K562 (cell line): ENCODE measurements around the gene TBX1. TPM values are rescaled to one million over a fixed set of nuclear protein-coding genes. Genes with fewer than 3 reads are reported as not detected.
A peak's percentile ranks its signal among the peaks of the same experiment; 100 is the strongest.

Source experiments
- BCL6 ChIP-seq: fragments of 250-450 bp; sonication (Bioruptor Pico); IDR thresholded peaks from 2 replicates; pipeline ENCODE4 v1.4.0; 2020
- C11orf30 ChIP-seq: fragments of 450-650 bp; IDR thresholded peaks from 2 replicates; pipeline ENCODE4 v1.6.1; 2016; ENCODE audit warnings: low read depth, mild to moderate bottlenecking
- E2F3 ChIP-seq: fragments of 250-450 bp; sonication (Bioruptor Pico); IDR thresholded peaks from 2 replicates; pipeline ENCODE4 v1.4.0; 2020; ENCODE audit warnings: mild to moderate bottlenecking
- ERF ChIP-seq: fragments of 450-650 bp; formaldehyde crosslinking; IDR thresholded peaks from 2 replicates; pipeline ENCODE4 v1.4.0; 2020; ENCODE audit warnings: mild to moderate bottlenecking, mixed read lengths
- KDM5B ChIP-seq: fragments of 200-600 bp; sonication (generic); IDR thresholded peaks from 2 replicates; pipeline ENCODE4 v1.6.1; 2012; ENCODE audit warnings: low read depth, mild to moderate bottlenecking, moderate library complexity, low read length, control low read depth, inconsistent platforms; ENCODE audit not compliant: insufficient replicate concordance
- L3MBTL2 ChIP-seq: fragments of 450-650 bp; IDR thresholded peaks from 2 replicates; pipeline ENCODE4 v1.6.1; 2016; ENCODE audit warnings: mild to moderate bottlenecking, moderate library complexity
- MYC ChIP-seq, 2 experiments: fragments of 250-450 bp in 1 of 2; sonication (Bioruptor Pico) in 1 of 2; IDR thresholded peaks; 2 replicates each; pipeline versions ENCODE4 v1.5.1 to v1.6.1; 2012 to 2021; ENCODE audit warnings: low read depth in 2 of 2, borderline replicate concordance in 1 of 2, improper control_type of control experiment in 1 of 2, low read length in 1 of 2, mild to moderate bottlenecking in 1 of 2, moderate library complexity in 1 of 2
- OTX1 ChIP-seq: fragments of 450-650 bp; formaldehyde crosslinking; IDR thresholded peaks from 2 replicates; pipeline ENCODE4 v1.4.0; 2022; ENCODE audit warnings: mild to moderate bottlenecking
- PRPF4 ChIP-seq: fragments of 200-400 bp; formaldehyde crosslinking; IDR thresholded peaks from one replicate; pipeline ENCODE4 v1.6.1; 2017; ENCODE audit warnings: low read length, low read depth, mild to moderate bottlenecking; ENCODE audit not compliant: insufficient read depth, poor library complexity, severe bottlenecking
- SPI1 ChIP-seq: IDR thresholded peaks from 2 replicates; pipeline ENCODE4 v1.6.1; 2011; ENCODE audit warnings: low read depth, low read length, control low read depth, borderline replicate concordance
- TAF7 ChIP-seq: fragments of 450-650 bp; IDR thresholded peaks from 2 replicates; pipeline ENCODE4 v1.6.1; 2016; ENCODE audit warnings: missing genetic modification characterization, missing compliant biosample characterization
- THRAP3 ChIP-seq: fragments of 450-650 bp; IDR thresholded peaks from 2 replicates; pipeline ENCODE4 v1.6.1; 2016; ENCODE audit warnings: mild to moderate bottlenecking, inconsistent platforms, borderline replicate concordance
- ZBED1 ChIP-seq: IDR thresholded peaks from 2 replicates; pipeline ENCODE4 v1.6.1; 2014
- ZBTB7A ChIP-seq: IDR thresholded peaks from 2 replicates; pipeline ENCODE4 v1.6.1; 2011; ENCODE audit warnings: low read depth, mild to moderate bottlenecking, low read length, moderate library complexity, borderline replicate concordance; ENCODE audit not compliant: control insufficient read depth
- ZNF764 ChIP-seq: fragments of 250-450 bp; sonication (Bioruptor Pico); IDR thresholded peaks from 2 replicates; pipeline ENCODE4 v1.4.0; 2020; ENCODE audit warnings: low read depth, mild to moderate bottlenecking, moderate library complexity
- polyA plus RNA-seq, 8 experiments: library from polyadenylated mRNA; depleted of rRNA in 4 of 8; stranded (reverse) in 5 of 8; unstranded in 3 of 8; fragments of >200 nt; fragmentation: Nextera tagmentation in 2 of 8; fragmentation: Illumina TruSeq in 1 of 8; extraction: Ambion mirVana in 2 of 8; extraction: Trizol in 1 of 8; gene quantifications; 2 replicates each; pipeline versions ENCODE4 v1.2.1 to v1.2.3, GENCODE V29; 2011 to 2014; ENCODE audit warnings: inconsistent platforms in 1 of 8, missing spikeins in 1 of 8
- total RNA-seq, 7 experiments: library from RNA; depleted of rRNA in 6 of 7; stranded (reverse); fragments of >200 nt in 6 of 7; fragmentation: Illumina TruSeq in 2 of 7; extraction: Trizol in 2 of 7; gene quantifications; 2 replicates each; pipeline versions ENCODE4 v1.2.1 to v1.2.3, GENCODE V29; 2011 to 2021; ENCODE audit warnings: low replicate concordance in 1 of 7
- TF ChIP-seq, protein P1 (sequence below), 2 experiments: fragments of 450-650 bp; formaldehyde crosslinking in 1 of 2; IDR thresholded peaks; 2 replicates each; pipeline versions ENCODE4 v1.4.0 to v1.6.1; 2014 to 2020; ENCODE audit warnings: mild to moderate bottlenecking in 2 of 2, borderline replicate concordance in 1 of 2, low read depth in 1 of 2
- TF ChIP-seq, protein P2 (sequence below), 2 experiments: fragments of 250-450 bp in 1 of 2; fragments of 450-650 bp in 1 of 2; sonication (Bioruptor Pico) in 1 of 2; IDR thresholded peaks; 2 replicates each; pipeline versions ENCODE4 v1.6.1 to v1.8.0; 2016 to 2021; ENCODE audit warnings: mild to moderate bottlenecking in 2 of 2, moderate library complexity in 2 of 2, missing compliant biosample characterization in 1 of 2, missing genetic modification characterization in 1 of 2

TBX1 gene
- total and polyA plus RNA-seq, 9 of the 15 experiments (the other 6 are each of a cell fraction or from before 2014, with no cell fraction given), result 0.07 to 35.0 (median 3.9) TPM

DNA sequence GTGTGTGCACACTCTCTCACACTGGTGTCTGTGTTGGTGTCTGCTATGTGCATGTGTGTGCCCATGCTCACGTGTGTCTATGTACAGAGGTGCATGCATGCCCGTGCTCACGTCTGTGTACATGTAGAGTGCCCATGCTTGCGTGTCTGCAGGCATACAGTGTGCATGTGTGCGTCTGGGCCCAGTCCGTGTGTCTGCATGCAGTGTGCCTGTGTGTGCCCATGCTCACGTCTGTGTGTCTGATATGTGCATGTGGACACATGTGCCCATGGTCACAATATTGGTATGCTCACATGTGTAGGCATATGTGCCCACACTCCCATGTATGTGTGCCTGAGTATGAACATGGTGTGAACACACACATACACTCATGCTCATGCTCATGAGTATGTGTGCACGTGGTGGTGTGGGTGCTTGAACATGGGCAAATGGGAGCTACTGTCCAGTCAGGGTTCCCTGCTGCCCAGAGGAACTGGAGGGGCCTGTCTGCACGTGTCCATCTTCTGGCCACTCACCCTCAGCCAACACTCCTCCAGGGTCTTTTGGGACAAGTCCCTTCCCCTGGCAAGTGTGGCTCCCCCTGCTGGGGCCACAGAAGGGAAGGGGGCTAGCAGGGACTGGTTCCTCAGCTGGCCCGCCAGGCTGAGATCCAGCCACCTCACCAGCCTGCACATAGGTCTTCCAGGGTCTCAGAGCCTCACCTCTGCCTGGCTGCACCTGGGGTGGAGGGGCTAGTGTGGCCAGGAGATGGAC lies 7.3 kb upstream of the TBX1 start (continued):
- TF ChIP-seq, protein P1, sequence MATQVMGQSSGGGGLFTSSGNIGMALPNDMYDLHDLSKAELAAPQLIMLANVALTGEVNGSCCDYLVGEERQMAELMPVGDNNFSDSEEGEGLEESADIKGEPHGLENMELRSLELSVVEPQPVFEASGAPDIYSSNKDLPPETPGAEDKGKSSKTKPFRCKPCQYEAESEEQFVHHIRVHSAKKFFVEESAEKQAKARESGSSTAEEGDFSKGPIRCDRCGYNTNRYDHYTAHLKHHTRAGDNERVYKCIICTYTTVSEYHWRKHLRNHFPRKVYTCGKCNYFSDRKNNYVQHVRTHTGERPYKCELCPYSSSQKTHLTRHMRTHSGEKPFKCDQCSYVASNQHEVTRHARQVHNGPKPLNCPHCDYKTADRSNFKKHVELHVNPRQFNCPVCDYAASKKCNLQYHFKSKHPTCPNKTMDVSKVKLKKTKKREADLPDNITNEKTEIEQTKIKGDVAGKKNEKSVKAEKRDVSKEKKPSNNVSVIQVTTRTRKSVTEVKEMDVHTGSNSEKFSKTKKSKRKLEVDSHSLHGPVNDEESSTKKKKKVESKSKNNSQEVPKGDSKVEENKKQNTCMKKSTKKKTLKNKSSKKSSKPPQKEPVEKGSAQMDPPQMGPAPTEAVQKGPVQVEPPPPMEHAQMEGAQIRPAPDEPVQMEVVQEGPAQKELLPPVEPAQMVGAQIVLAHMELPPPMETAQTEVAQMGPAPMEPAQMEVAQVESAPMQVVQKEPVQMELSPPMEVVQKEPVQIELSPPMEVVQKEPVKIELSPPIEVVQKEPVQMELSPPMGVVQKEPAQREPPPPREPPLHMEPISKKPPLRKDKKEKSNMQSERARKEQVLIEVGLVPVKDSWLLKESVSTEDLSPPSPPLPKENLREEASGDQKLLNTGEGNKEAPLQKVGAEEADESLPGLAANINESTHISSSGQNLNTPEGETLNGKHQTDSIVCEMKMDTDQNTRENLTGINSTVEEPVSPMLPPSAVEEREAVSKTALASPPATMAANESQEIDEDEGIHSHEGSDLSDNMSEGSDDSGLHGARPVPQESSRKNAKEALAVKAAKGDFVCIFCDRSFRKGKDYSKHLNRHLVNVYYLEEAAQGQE (IDR thresholded peaks at IDR 0.05; ENCODE audit: borderline replicate concordance), result peak; percentile 55
- TF ChIP-seq, protein P1 (CRISPR knock-in tag; IDR thresholded peaks at IDR 0.05; ENCODE audit: low read depth), result no peak
- TF ChIP-seq ZBED1 (no peak), KDM5B (peak; percentile 24), ERF (peak; percentile 61; the same call in 1 of the 2 replicates), THRAP3 (no peak), TAF7 (tag) (no peak), C11orf30 (no peak), BCL6 (CRISPR knock-in tag) (no peak), ZBTB7A (peak; percentile 96), L3MBTL2 (peak; percentile 76), E2F3 (0 out of 2 replicates have a peak, but pooled peaks have one; percentile 38), ZNF764 (CRISPR knock-in tag) (peak; percentile 80; the same call in 1 of the 2 replicates), MYC (IDR thresholded peaks at IDR 0.05; ENCODE audit: low read depth, low read length) (peak; percentile 68), MYC (CRISPR knock-in tag; IDR thresholded peaks at IDR 0.05; ENCODE audit: borderline replicate concordance, low read depth) (no peak), PRPF4 (no peak), OTX1 (CRISPR knock-in tag) (0 out of 2 replicates have a peak, but pooled peaks have one; percentile 48), SPI1 (0 out of 2 replicates have a peak, but pooled peaks have one; percentile 6)
- TF ChIP-seq, protein P2, sequence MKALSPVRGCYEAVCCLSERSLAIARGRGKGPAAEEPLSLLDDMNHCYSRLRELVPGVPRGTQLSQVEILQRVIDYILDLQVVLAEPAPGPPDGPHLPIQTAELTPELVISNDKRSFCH (CRISPR knock-in tag; IDR thresholded peaks at IDR 0.05), result no peak
- TF ChIP-seq, protein P2 (tag; IDR thresholded peaks at IDR 0.05), result peak; percentile 68; the same call in 1 of the 2 replicates
